Fibroblast of lung (primary cell): Measurements from ENCODE around the gene ZFYVE28.

Source experiments
- CTCF ChIP-seq, 2 donors: IDR thresholded peaks in 1 of 2; conservative IDR thresholded peaks in 1 of 2; 1 replicate in 1 of 2; 2 replicates in 1 of 2; pipeline ENCODE4 v1.5.1; 2011 to 2012; ENCODE audit warnings: low read length in 2 of 2, control low read depth in 1 of 2, inconsistent platforms in 1 of 2, low read depth in 1 of 2, mild to moderate bottlenecking in 1 of 2
- EZH2 ChIP-seq: IDR thresholded peaks from 2 replicates; pipeline ENCODE4 v1.5.1; 2012; ENCODE audit warnings: low read length, control low read depth, mild to moderate bottlenecking; ENCODE audit errors: missing control alignments

- no peak for TF ChIP-seq CTCF (conservative IDR thresholded peaks at IDR 0.05 in 1 of 2, IDR thresholded peaks at IDR 0.05 in 1 of 2; ENCODE audit: low read depth in 1 of 2, low read length in 2 of 2)
- TF ChIP-seq EZH2 = no peak
Observed at GRCh38 chr4:2350982-2351381, 67.5 kb downstream of the ZFYVE28 start.
